ENCODE results near the gene NR3C2.
"Not testable (repeated sequence)": the region's sequence is repeated elsewhere in the genome, so short reads cannot be mapped to it uniquely, and the experiment has no call there.

Gene NR3C2

GRCh38 chr4:148210661-148211060, 231.6 kb downstream of the NR3C2 start:
- DNase-seq (ENCODE audit: low read depth, low spot score), result no peak
- Histone ChIP-seq H3K9me3 (ENCODE audit: control insufficient read depth, insufficient read depth, low read length) (no peaks in the 10 kb centered on the region), H3K27ac (ENCODE audit: low read length) (no peak overlapping the region), H3K4me3 (ENCODE audit: low read length) (no peak overlapping the region), H3K27me3 (ENCODE audit: control insufficient read depth, insufficient read depth, low read length) (no peaks in the 10 kb centered on the region), H3K36me3 (ENCODE audit: control insufficient read depth, insufficient read depth, low read length) (no peaks in the 10 kb centered on the region), H3K4me1 (ENCODE audit: control insufficient read depth, insufficient read depth, low read length) (no peaks in the 10 kb centered on the region)
- no CpG with 5 or more reads among the region's 1 CpG for WGBS (ENCODE audit: insufficient coverage, insufficient read length)

GRCh38 chr4:148207068-148207467, 235.1 kb downstream of the NR3C2 start:
- Histone ChIP-seq H3K27ac (ENCODE audit: low read length) (no peak overlapping the region), H3K9me3 (ENCODE audit: control insufficient read depth, insufficient read depth, low read length) (no peaks in the 10 kb centered on the region), H3K27me3 (ENCODE audit: control insufficient read depth, insufficient read depth, low read length) (no peaks in the 10 kb centered on the region), H3K36me3 (ENCODE audit: control insufficient read depth, insufficient read depth, low read length) (no peaks in the 10 kb centered on the region), H3K4me1 (ENCODE audit: control insufficient read depth, insufficient read depth, low read length) (peaks cover 3% of the 10 kb centered on the region; the same call in 1 of the 2 replicates), H3K4me3 (ENCODE audit: low read length) (no peak overlapping the region)
- no CpG with 5 or more reads among the region's 3 CpGs for WGBS (ENCODE audit: insufficient coverage, insufficient read length)
- DNase-seq (ENCODE audit: low read depth, low spot score), result no peak

GRCh38 chr4:148205476-148205875, 236.7 kb downstream of the NR3C2 start:
- H3K9me3 ChIP-seq (ENCODE audit: control insufficient read depth, insufficient read depth, low read length), result no peaks in the 10 kb centered on the region
- WGBS (ENCODE audit: insufficient coverage, insufficient read length), result no CpG with 5 or more reads among the region's 3 CpGs
- H3K4me3 ChIP-seq (ENCODE audit: low read length), result no peak overlapping the region

GRCh38 chr4:148204892-148205291, 237.3 kb downstream of the NR3C2 start:
- Histone ChIP-seq H3K27me3 (ENCODE audit: control insufficient read depth, insufficient read depth, low read length) (no peaks in the 10 kb centered on the region), H3K4me3 (ENCODE audit: low read length) (no peak overlapping the region), H3K4me1 (ENCODE audit: control insufficient read depth, insufficient read depth, low read length) (peaks cover 3% of the 10 kb centered on the region), H3K27ac (ENCODE audit: low read length) (no peak overlapping the region), H3K9me3 (ENCODE audit: control insufficient read depth, insufficient read depth, low read length) (no peaks in the 10 kb centered on the region), H3K36me3 (ENCODE audit: control insufficient read depth, insufficient read depth, low read length) (no peaks in the 10 kb centered on the region)
- DNase-seq (ENCODE audit: low read depth, low spot score), result no peak
- WGBS (ENCODE audit: insufficient coverage, insufficient read length), result no CpG with 5 or more reads among the region's 1 CpG

More at GRCh38 chr4:148205476-148205875, 236.7 kb downstream of the NR3C2 start:
- Histone ChIP-seq H3K27me3 (ENCODE audit: control insufficient read depth, insufficient read depth, low read length) (no peaks in the 10 kb centered on the region), H3K27ac (ENCODE audit: low read length) (no peak overlapping the region), H3K36me3 (ENCODE audit: control insufficient read depth, insufficient read depth, low read length) (no peaks in the 10 kb centered on the region), H3K4me1 (ENCODE audit: control insufficient read depth, insufficient read depth, low read length) (peaks cover 3% of the 10 kb centered on the region; the same call in 1 of the 2 replicates)
- no peak for DNase-seq (ENCODE audit: low read depth, low spot score)

- Histone ChIP-seq H3K9me3 (ENCODE audit: control insufficient read depth, insufficient read depth, low read length) (no peaks in the 10 kb centered on the region), H3K27ac (ENCODE audit: low read length) (no peak overlapping the region), H3K27me3 (ENCODE audit: control insufficient read depth, insufficient read depth, low read length) (no peaks in the 10 kb centered on the region), H3K4me3 (ENCODE audit: low read length) (no peak overlapping the region), H3K4me1 (ENCODE audit: control insufficient read depth, insufficient read depth, low read length) (peaks cover 3% of the 10 kb centered on the region), H3K36me3 (ENCODE audit: control insufficient read depth, insufficient read depth, low read length) (no peaks in the 10 kb centered on the region)
- DNase-seq (ENCODE audit: low read depth, low spot score), result no peak
- no CpG with 5 or more reads among the region's 3 CpGs for WGBS (ENCODE audit: insufficient coverage, insufficient read length)
Observed at GRCh38 chr4:148204171-148204570, 238.0 kb downstream of the NR3C2 start.

GRCh38 chr4:148203056-148203898, 238.9 kb downstream of the NR3C2 start:
- H3K9me3 ChIP-seq (ENCODE audit: control insufficient read depth, insufficient read depth, low read length), result no peaks in the 10 kb centered on the region
- WGBS (ENCODE audit: insufficient coverage, insufficient read length), result no CpG with 5 or more reads among the region's 14 CpGs
- DNase-seq (ENCODE audit: low read depth, low spot score), result no peak
- no peaks in the 10 kb centered on the region for H3K27me3 ChIP-seq (ENCODE audit: control insufficient read depth, insufficient read depth, low read length)
- H3K4me1 ChIP-seq (ENCODE audit: control insufficient read depth, insufficient read depth, low read length), result peaks cover 3% of the 10 kb centered on the region
- H3K36me3 ChIP-seq (ENCODE audit: control insufficient read depth, insufficient read depth, low read length), result no peaks in the 10 kb centered on the region
- no peak overlapping the region for H3K27ac ChIP-seq (ENCODE audit: low read length)
- no peak overlapping the region for H3K4me3 ChIP-seq (ENCODE audit: low read length)

- Histone ChIP-seq H3K27ac (ENCODE audit: low read length) (no peak overlapping the region), H3K4me3 (ENCODE audit: low read length) (no peak overlapping the region), H3K4me1 (ENCODE audit: control insufficient read depth, insufficient read depth, low read length) (peaks cover 3% of the 10 kb centered on the region), H3K9me3 (ENCODE audit: control insufficient read depth, insufficient read depth, low read length) (no peaks in the 10 kb centered on the region), H3K36me3 (ENCODE audit: control insufficient read depth, insufficient read depth, low read length) (no peaks in the 10 kb centered on the region), H3K27me3 (ENCODE audit: control insufficient read depth, insufficient read depth, low read length) (no peaks in the 10 kb centered on the region)
- DNase-seq (ENCODE audit: low read depth, low spot score), result no peak
- no CpG with 5 or more reads among the region's 3 CpGs for WGBS (ENCODE audit: insufficient coverage, insufficient read length)
Observed at GRCh38 chr4:148200960-148201359, 241.3 kb downstream of the NR3C2 start.

GRCh38 chr4:148196164-148196563, 246.1 kb downstream of the NR3C2 start:
- Histone ChIP-seq H3K4me3 (ENCODE audit: low read length) (no peak overlapping the region), H3K27me3 (ENCODE audit: control insufficient read depth, insufficient read depth, low read length) (no peaks in the 10 kb centered on the region), H3K36me3 (ENCODE audit: control insufficient read depth, insufficient read depth, low read length) (no peaks in the 10 kb centered on the region), H3K27ac (ENCODE audit: low read length) (no peak overlapping the region), H3K4me1 (ENCODE audit: control insufficient read depth, insufficient read depth, low read length) (no peaks in the 10 kb centered on the region; the same call in 1 of the 2 replicates), H3K9me3 (ENCODE audit: control insufficient read depth, insufficient read depth, low read length) (no peaks in the 10 kb centered on the region)
- no peak for DNase-seq (ENCODE audit: low read depth, low spot score)
- no CpG with 5 or more reads among the region's 1 CpG for WGBS (ENCODE audit: insufficient coverage, insufficient read length)

GRCh38 chr4:148192526-148192925, 249.7 kb downstream of the NR3C2 start:
- no peaks in the 10 kb centered on the region for H3K27me3 ChIP-seq (ENCODE audit: control insufficient read depth, insufficient read depth, low read length)
- no peak for DNase-seq (ENCODE audit: low read depth, low spot score)
- no peak overlapping the region for H3K4me3 ChIP-seq (ENCODE audit: low read length)
- no peaks in the 10 kb centered on the region for H3K4me1 ChIP-seq (ENCODE audit: control insufficient read depth, insufficient read depth, low read length)
- H3K27ac ChIP-seq (ENCODE audit: low read length), result no peak overlapping the region
- no peaks in the 10 kb centered on the region for H3K9me3 ChIP-seq (ENCODE audit: control insufficient read depth, insufficient read depth, low read length)
- WGBS (ENCODE audit: insufficient coverage, insufficient read length), result no CpG with 5 or more reads among the region's 3 CpGs
- no peaks in the 10 kb centered on the region for H3K36me3 ChIP-seq (ENCODE audit: control insufficient read depth, insufficient read depth, low read length)

- no CpG with 5 or more reads among the region's 5 CpGs for WGBS (ENCODE audit: insufficient coverage, insufficient read length)
- not testable (repeated sequence) for DNase-seq (ENCODE audit: low read depth, low spot score); H3K27ac ChIP-seq (ENCODE audit: low read length); H3K9me3 ChIP-seq (ENCODE audit: control insufficient read depth, insufficient read depth, low read length); H3K4me3 ChIP-seq (ENCODE audit: low read length); H3K27me3 ChIP-seq (ENCODE audit: control insufficient read depth, insufficient read depth, low read length); H3K36me3 ChIP-seq (ENCODE audit: control insufficient read depth, insufficient read depth, low read length); H3K4me1 ChIP-seq (ENCODE audit: control insufficient read depth, insufficient read depth, low read length)
Observed at GRCh38 chr4:148187454-148188222, 254.6 kb downstream of the NR3C2 start.
